ENCODE data around the gene GSTT4. TPM values are rescaled to one million over a fixed set of nuclear protein-coding genes. Genes with fewer than 3 reads are reported as not detected.
A peak's percentile ranks its signal among the peaks of the same experiment; 100 is the strongest.
"Not testable (repeated sequence)": the region's sequence is repeated elsewhere in the genome, so short reads cannot be mapped to it uniquely, and the experiment has no call there.

Gene GSTT4
- not detected for total RNA-seq
- under 1 TPM in 1 of 8 donors, not detected in 7; 0.12 TPM for polyA plus RNA-seq (ENCODE audit: insufficient read depth in 1 of 8, insufficient read length in 8 of 8, low replicate concordance in 1 of 8)
- long read RNA-seq, donor 1, result 0 reads
- long read RNA-seq, donor 2, result 0 reads
- long read RNA-seq, donor 3, result 0 reads
- long read RNA-seq, donor 4, result 0 reads
- long read RNA-seq, donor 5, result 0 reads
- long read RNA-seq, donor 6, result 0 reads
- long read RNA-seq, donor 7, result 0 reads
- long read RNA-seq, donor 8, result 0 reads
- long read RNA-seq, donor 9, result 0 reads
- long read RNA-seq, donor 10, result 0 reads
- long read RNA-seq, donor 11, result 0 reads

DNA sequence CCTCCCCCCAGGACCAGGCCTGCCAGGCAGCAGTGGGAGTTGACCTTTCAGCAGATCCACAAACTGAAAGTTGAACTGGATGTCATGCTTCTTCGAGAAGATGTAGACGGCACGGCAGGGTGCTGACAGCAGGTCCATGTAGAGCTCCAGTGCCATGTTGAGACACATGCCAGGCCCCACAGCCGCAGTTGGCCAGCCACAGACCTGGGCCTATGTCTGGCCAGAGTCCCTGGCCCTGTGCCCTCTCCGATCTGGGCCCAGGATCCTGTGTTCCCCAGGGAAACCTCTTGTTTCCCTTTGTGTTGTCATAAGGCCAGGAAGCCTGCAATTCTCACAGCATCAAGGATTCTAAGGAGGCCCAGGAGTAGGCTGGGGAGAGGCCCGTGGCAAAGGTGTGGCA lies at the start of gene GSTT4:
GSTT4 (minus strand) TSS at position 253 of the 400 bp plus-strand sequence; CDS start at position 156, 97 bp downstream.
- WGBS (ENCODE audit: insufficient coverage), result 62% methylated on average over 6 of the region's 6 CpGs
- Histone ChIP-seq H3K4me1 (ENCODE audit: control insufficient read depth, insufficient read depth, low read length) (no peaks in the 10 kb centered on the region), H3K27ac (ENCODE audit: low read length) (no peak within 1 kb of the TSS)

DNA sequence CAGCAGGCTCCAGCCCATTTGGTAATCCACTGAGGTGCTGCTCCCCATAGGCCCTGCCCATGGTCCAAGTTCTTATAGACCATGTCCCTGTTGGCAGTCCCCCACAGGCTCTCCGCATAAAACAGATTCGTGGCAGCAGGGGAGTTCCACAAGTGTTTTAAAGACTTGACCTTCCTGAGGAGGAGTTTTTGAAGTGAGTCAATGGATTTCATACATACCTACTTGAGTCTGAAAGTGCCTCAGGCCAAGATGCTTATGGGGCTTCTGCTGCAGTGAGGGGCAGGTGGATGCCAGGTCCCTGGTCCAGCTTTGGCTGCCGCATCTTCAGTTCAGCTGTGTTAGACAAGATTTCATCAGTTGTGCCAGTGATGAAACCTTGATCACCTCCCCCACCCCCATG lies 49.1 kb upstream of the GSTT4 start:
- H3K4me1 ChIP-seq (ENCODE audit: control insufficient read depth, insufficient read depth, low read length), result no peaks in the 10 kb centered on the region
- H3K27ac ChIP-seq (ENCODE audit: low read length), result no peak overlapping the region
- no peak overlapping the region for H3K4me3 ChIP-seq (ENCODE audit: low read length)
- H3K9me3 ChIP-seq (replicated peaks; ENCODE audit: control insufficient read depth, low read depth, low read length), result no peaks in the 10 kb centered on the region
- DNase-seq, result no peak
- H3K27me3 ChIP-seq (ENCODE audit: control insufficient read depth, insufficient read depth, low read length), result no peaks in the 10 kb centered on the region
- H3K36me3 ChIP-seq (ENCODE audit: control insufficient read depth, insufficient read depth, low read length), result peaks cover 66% of the 10 kb centered on the region
- no CpG with 5 or more reads among the region's 3 CpGs for WGBS (ENCODE audit: insufficient coverage)

More for the DNA sequence above, at the start of gene GSTT4:
- Histone ChIP-seq H3K9me3 (replicated peaks; ENCODE audit: control insufficient read depth, low read depth, low read length) (no peaks in the 10 kb centered on the region), H3K27me3 (ENCODE audit: control insufficient read depth, insufficient read depth, low read length) (no peaks in the 10 kb centered on the region), H3K4me3 (ENCODE audit: low read length) (no peak within 1 kb of the TSS), H3K36me3 (ENCODE audit: control insufficient read depth, insufficient read depth, low read length) (no peaks in the 10 kb centered on the region)
- DNase-seq, result no peak

DNA sequence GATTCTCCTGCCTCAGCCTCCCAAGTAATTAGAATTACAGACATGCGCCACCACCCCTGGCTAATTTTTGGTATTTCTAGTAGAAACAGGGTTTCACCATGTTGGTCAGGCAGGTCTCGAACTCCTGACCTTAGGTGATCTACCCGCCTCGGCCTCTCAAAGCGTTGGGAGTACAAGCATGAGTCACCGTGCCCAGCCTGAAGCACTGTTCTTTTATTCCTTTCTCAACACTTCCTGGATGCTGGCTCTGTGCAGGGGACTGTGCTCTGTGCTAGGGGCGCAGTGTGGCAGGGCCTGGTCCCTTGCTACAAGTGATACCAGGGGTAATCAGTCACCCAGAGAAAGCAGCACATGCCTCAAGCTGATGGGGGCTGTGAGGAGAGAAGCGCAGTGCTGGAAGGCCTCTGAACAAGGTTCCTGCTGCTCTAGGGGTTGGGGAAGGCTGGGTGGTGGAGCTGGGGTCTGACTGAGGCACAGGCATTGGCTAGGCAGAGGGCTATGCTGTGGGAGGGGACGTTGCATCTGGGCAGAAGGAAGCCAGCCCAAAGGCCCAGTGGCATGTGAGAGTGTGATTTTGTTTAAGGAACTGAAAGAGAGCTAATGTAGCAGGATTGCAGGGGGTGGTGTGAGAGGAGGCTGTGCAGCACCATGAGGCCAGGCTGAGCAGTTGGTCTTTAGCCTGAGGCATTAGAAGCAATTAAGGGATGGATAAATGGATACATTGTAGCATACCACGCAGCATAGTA lies 48.4 kb upstream of the GSTT4 start:
- no peak for DNase-seq
- 79% methylated on average over 8 of the region's 10 CpGs for WGBS (ENCODE audit: insufficient coverage)
- H3K27me3 ChIP-seq (ENCODE audit: control insufficient read depth, insufficient read depth, low read length), result no peaks in the 10 kb centered on the region
- no peaks in the 10 kb centered on the region for H3K4me1 ChIP-seq (ENCODE audit: control insufficient read depth, insufficient read depth, low read length)
- H3K36me3 ChIP-seq (ENCODE audit: control insufficient read depth, insufficient read depth, low read length), result peaks cover 66% of the 10 kb centered on the region
- H3K9me3 ChIP-seq (replicated peaks; ENCODE audit: control insufficient read depth, low read depth, low read length), result no peaks in the 10 kb centered on the region
- H3K27ac ChIP-seq (ENCODE audit: low read length), result no peak overlapping the region
- H3K4me3 ChIP-seq (ENCODE audit: low read length), result no peak overlapping the region

GRCh38 chr22:24051568-24051967 lies 46.3 kb upstream of the GSTT4 start:
- 67% methylated on average over 1 of the region's 4 CpGs for WGBS (ENCODE audit: insufficient coverage)

GRCh38 chr22:24051028-24051427 lies 45.8 kb upstream of the GSTT4 start:
- Histone ChIP-seq H3K27me3 (ENCODE audit: control insufficient read depth, insufficient read depth, low read length) (no peaks in the 10 kb centered on the region), H3K27ac (ENCODE audit: low read length) (no peak overlapping the region), H3K9me3 (replicated peaks; ENCODE audit: control insufficient read depth, low read depth, low read length) (no peaks in the 10 kb centered on the region), H3K4me1 (ENCODE audit: control insufficient read depth, insufficient read depth, low read length) (no peaks in the 10 kb centered on the region), H3K4me3 (ENCODE audit: low read length) (no peak overlapping the region), H3K36me3 (ENCODE audit: control insufficient read depth, insufficient read depth, low read length) (peaks cover 52% of the 10 kb centered on the region)
- WGBS (ENCODE audit: insufficient coverage), result 100% methylated on average over 3 of the region's 5 CpGs
- DNase-seq, result no peak

More at GRCh38 chr22:24051568-24051967, 46.3 kb upstream of the GSTT4 start:
- no peak overlapping the region for H3K4me3 ChIP-seq (ENCODE audit: low read length)
- H3K27me3 ChIP-seq (ENCODE audit: control insufficient read depth, insufficient read depth, low read length), result no peaks in the 10 kb centered on the region
- no peak overlapping the region for H3K27ac ChIP-seq (ENCODE audit: low read length)
- H3K4me1 ChIP-seq (ENCODE audit: control insufficient read depth, insufficient read depth, low read length), result no peaks in the 10 kb centered on the region
- H3K36me3 ChIP-seq (ENCODE audit: control insufficient read depth, insufficient read depth, low read length), result peaks cover 58% of the 10 kb centered on the region
- peak; percentile 16 for DNase-seq
- H3K9me3 ChIP-seq (replicated peaks; ENCODE audit: control insufficient read depth, low read depth, low read length), result no peaks in the 10 kb centered on the region

- no peaks in the 10 kb centered on the region for H3K27me3 ChIP-seq (ENCODE audit: control insufficient read depth, insufficient read depth, low read length)
- H3K27ac ChIP-seq (ENCODE audit: low read length), result no peak overlapping the region
- WGBS (ENCODE audit: insufficient coverage), result 92% methylated on average over 2 of the region's 2 CpGs
- H3K4me1 ChIP-seq (ENCODE audit: control insufficient read depth, insufficient read depth, low read length), result no peaks in the 10 kb centered on the region
- no peak overlapping the region for H3K4me3 ChIP-seq (ENCODE audit: low read length)
- H3K9me3 ChIP-seq (replicated peaks; ENCODE audit: control insufficient read depth, low read depth, low read length), result no peaks in the 10 kb centered on the region
- H3K36me3 ChIP-seq (ENCODE audit: control insufficient read depth, insufficient read depth, low read length), result peaks cover 49% of the 10 kb centered on the region
- no peak for DNase-seq
Observed at GRCh38 chr22:24049978-24050377, 44.7 kb upstream of the GSTT4 start.

- no peak for DNase-seq
- Histone ChIP-seq H3K9me3 (replicated peaks; ENCODE audit: control insufficient read depth, low read depth, low read length) (no peaks in the 10 kb centered on the region), H3K4me1 (ENCODE audit: control insufficient read depth, insufficient read depth, low read length) (no peaks in the 10 kb centered on the region), H3K4me3 (ENCODE audit: low read length) (no peak overlapping the region), H3K27me3 (ENCODE audit: control insufficient read depth, insufficient read depth, low read length) (no peaks in the 10 kb centered on the region), H3K27ac (ENCODE audit: low read length) (no peak overlapping the region), H3K36me3 (ENCODE audit: control insufficient read depth, insufficient read depth, low read length) (peaks cover 41% of the 10 kb centered on the region)
- WGBS (ENCODE audit: insufficient coverage), result 94% methylated on average over 5 of the region's 5 CpGs
Observed at GRCh38 chr22:24049211-24049610, 44.0 kb upstream of the GSTT4 start.

GRCh38 chr22:24046024-24046423 lies 40.8 kb upstream of the GSTT4 start:
- H3K36me3 ChIP-seq (ENCODE audit: control insufficient read depth, insufficient read depth, low read length), result peaks cover 39% of the 10 kb centered on the region
- no peaks in the 10 kb centered on the region for H3K4me1 ChIP-seq (ENCODE audit: control insufficient read depth, insufficient read depth, low read length)
- DNase-seq, result no peak
- H3K27ac ChIP-seq (ENCODE audit: low read length), result no peak overlapping the region
- H3K9me3 ChIP-seq (replicated peaks; ENCODE audit: control insufficient read depth, low read depth, low read length), result no peaks in the 10 kb centered on the region
- H3K27me3 ChIP-seq (ENCODE audit: control insufficient read depth, insufficient read depth, low read length), result no peaks in the 10 kb centered on the region
- H3K4me3 ChIP-seq (ENCODE audit: low read length), result no peak overlapping the region
- WGBS (ENCODE audit: insufficient coverage), result no CpG with 5 or more reads among the region's 5 CpGs

- no peak for DNase-seq
- no peaks in the 10 kb centered on the region for H3K4me1 ChIP-seq (ENCODE audit: control insufficient read depth, insufficient read depth, low read length)
- H3K9me3 ChIP-seq (replicated peaks; ENCODE audit: control insufficient read depth, low read depth, low read length), result no peaks in the 10 kb centered on the region
- no peak overlapping the region for H3K27ac ChIP-seq (ENCODE audit: low read length)
- H3K27me3 ChIP-seq (ENCODE audit: control insufficient read depth, insufficient read depth, low read length), result no peaks in the 10 kb centered on the region
- WGBS (ENCODE audit: insufficient coverage), result 100% methylated on average over 2 of the region's 4 CpGs
- no peak overlapping the region for H3K4me3 ChIP-seq (ENCODE audit: low read length)
- H3K36me3 ChIP-seq (ENCODE audit: control insufficient read depth, insufficient read depth, low read length), result peaks cover 38% of the 10 kb centered on the region
Observed at GRCh38 chr22:24043958-24044357, 38.7 kb upstream of the GSTT4 start.

DNA sequence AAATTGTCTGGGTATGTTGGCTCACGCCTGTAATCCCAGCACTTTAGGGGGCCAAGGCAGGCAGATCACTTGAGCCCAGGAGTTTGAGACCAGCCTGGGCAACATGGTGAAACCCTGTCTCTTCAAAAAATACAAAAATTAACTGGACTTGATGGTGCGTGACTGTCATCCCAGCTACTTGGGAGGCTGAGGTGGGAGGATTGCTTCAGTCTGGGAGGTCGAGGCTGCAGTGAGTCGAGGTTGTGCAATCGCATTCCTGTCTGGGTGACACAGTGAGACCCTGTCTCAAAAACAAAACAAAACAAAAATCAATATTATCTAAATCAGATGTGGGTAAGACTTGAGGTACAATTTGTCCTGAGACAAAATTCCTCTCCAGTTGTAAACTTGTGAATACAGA lies 38.2 kb upstream of the GSTT4 start:
- not testable (repeated sequence) for H3K4me3 ChIP-seq (ENCODE audit: low read length); H3K9me3 ChIP-seq (replicated peaks; ENCODE audit: control insufficient read depth, low read depth, low read length); H3K27ac ChIP-seq (ENCODE audit: low read length); DNase-seq; H3K4me1 ChIP-seq (ENCODE audit: control insufficient read depth, insufficient read depth, low read length); H3K27me3 ChIP-seq (ENCODE audit: control insufficient read depth, insufficient read depth, low read length)
- H3K36me3 ChIP-seq (ENCODE audit: control insufficient read depth, insufficient read depth, low read length), result peaks cover 38% of the 10 kb centered on the region
- 100% methylated on average over 1 of the region's 5 CpGs for WGBS (ENCODE audit: insufficient coverage)

All from muscle of leg (tissue), 16 donors.